Measurements from ENCODE around the gene VEGFD.

DNA sequence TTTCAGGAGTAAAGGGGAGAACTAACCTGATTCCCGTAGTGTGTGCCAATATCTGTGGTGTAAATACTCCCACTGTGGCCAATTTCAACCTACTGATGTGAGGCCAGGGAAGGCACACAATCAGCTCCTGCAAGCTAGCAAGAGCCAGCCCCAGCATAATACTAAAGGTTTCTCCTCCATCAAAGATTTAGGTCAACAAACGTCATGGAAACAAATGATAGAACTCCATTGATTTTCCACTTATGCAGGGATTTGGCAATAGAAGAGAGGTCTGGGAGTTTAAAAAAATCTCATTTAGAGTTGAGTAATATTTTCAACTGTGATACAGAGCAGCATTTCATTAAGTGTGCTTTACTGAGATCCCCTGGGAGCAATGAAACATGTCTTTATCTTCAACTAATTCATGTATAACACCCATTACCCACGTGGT is 15.8 kb upstream of the VEGFD start:
- no peak for TF ChIP-seq POLR2A (IDR thresholded peaks at IDR 0.05)
- TF ChIP-seq EP300 (IDR thresholded peaks at IDR 0.05): no peak
- TF ChIP-seq CTCF (IDR thresholded peaks at IDR 0.05): no peak
- no peak for TF ChIP-seq POLR2AphosphoS5 (IDR thresholded peaks at IDR 0.05)

All from stomach (tissue), 4 donors.